ENCODE data around the gene PROSER2. TPM values are rescaled to one million over a fixed set of nuclear protein-coding genes. Genes with fewer than 3 reads are reported as not detected.

The PROSER2 gene
- total RNA-seq, 1 experiment from 2014 or later = 10.6 TPM

DNA sequence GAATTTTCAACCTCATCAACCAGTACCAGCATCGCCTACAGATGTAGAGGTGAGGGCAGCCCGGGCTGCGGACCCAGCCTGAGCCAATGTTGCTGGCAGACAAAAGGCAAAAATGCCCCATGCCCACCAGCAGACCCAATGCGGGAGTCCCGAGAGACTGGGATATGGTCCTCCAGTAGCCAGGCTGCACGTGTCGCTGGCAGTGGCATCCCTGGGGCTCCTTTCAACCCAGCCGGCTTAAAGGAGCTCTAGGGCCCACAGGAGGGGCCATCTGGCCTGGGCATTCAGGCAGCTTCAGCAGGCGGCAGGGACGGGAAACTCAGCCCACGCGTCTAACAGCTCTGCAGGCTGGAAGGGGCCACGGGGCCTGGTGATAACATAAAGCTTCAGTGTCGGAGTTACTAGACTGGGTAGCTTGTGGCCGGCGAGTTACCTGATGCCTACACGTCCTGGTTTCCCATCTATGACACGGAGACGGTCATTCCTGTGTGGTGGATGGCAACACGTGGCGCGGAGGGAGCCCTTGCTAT is 70.7 kb downstream of the PROSER2 start:
- Histone ChIP-seq H3K4ac (ENCODE audit: low read depth, low read length) (no peak overlapping the region), H4K8ac (replicated peaks; ENCODE audit: insufficient read length, low read depth, low read length) (no peak overlapping the region), H3K4me1 (ENCODE audit: insufficient read depth, low read length) (no peaks in the 10 kb centered on the region), H3T11ph (ENCODE audit: low read length) (no peak overlapping the region), H3K23ac (ENCODE audit: insufficient read length, low read depth, low read length) (no peak overlapping the region), H2BK20ac (ENCODE audit: low read depth, low read length, poor library complexity, severe bottlenecking) (no peak overlapping the region), H3K18ac (ENCODE audit: insufficient read length, low read depth, low read length) (no peak overlapping the region), H3K27me3 (ENCODE audit: insufficient read depth, low read length) (no peaks in the 10 kb centered on the region), H3K27ac (ENCODE audit: insufficient read length, low read depth, low read length) (no peak overlapping the region), H3K56ac (ENCODE audit: insufficient read length, low read depth, low read length) (no peak overlapping the region), H4K91ac (ENCODE audit: insufficient read length, low read depth, low read length) (no peak overlapping the region), H2BK120ac (ENCODE audit: low read depth, low read length, poor library complexity, severe bottlenecking) (no peak overlapping the region), H2BK15ac (ENCODE audit: low read depth, low read length) (no peak overlapping the region), H2BK12ac (ENCODE audit: insufficient read length, low read depth, low read length) (no peak overlapping the region), H2AK5ac (ENCODE audit: insufficient read length, low read length) (no peak overlapping the region), H2BK5ac (ENCODE audit: insufficient read length, low read length) (no peak overlapping the region), H4K20me1 (ENCODE audit: control insufficient read depth, insufficient read depth, insufficient read length) (no peaks in the 10 kb centered on the region), H3K9ac (ENCODE audit: extremely low read depth, insufficient read length, low read length) (no peak overlapping the region), H4K5ac (ENCODE audit: insufficient read length, low read depth, low read length) (no peak overlapping the region), H2AFZ (ENCODE audit: low read length) (no peak overlapping the region), H3K4me2 (ENCODE audit: insufficient read depth, insufficient read length, low read length) (no peak overlapping the region), H3K79me2 (ENCODE audit: insufficient read depth, low read length) (no peaks in the 10 kb centered on the region), H3K23me2 (ENCODE audit: insufficient read length, low read depth, low read length, poor library complexity, severe bottlenecking) (no peaks in the 10 kb centered on the region), H3K9me3 (ENCODE audit: control insufficient read depth, low read depth, low read length) (no peaks in the 10 kb centered on the region), H3K79me1 (ENCODE audit: insufficient read depth, low read depth, low read length, poor library complexity, severe bottlenecking) (no peaks in the 10 kb centered on the region), H3K14ac (ENCODE audit: insufficient read depth, low read length) (no peak overlapping the region)
- TF ChIP-seq, protein P1, sequence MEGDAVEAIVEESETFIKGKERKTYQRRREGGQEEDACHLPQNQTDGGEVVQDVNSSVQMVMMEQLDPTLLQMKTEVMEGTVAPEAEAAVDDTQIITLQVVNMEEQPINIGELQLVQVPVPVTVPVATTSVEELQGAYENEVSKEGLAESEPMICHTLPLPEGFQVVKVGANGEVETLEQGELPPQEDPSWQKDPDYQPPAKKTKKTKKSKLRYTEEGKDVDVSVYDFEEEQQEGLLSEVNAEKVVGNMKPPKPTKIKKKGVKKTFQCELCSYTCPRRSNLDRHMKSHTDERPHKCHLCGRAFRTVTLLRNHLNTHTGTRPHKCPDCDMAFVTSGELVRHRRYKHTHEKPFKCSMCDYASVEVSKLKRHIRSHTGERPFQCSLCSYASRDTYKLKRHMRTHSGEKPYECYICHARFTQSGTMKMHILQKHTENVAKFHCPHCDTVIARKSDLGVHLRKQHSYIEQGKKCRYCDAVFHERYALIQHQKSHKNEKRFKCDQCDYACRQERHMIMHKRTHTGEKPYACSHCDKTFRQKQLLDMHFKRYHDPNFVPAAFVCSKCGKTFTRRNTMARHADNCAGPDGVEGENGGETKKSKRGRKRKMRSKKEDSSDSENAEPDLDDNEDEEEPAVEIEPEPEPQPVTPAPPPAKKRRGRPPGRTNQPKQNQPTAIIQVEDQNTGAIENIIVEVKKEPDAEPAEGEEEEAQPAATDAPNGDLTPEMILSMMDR (conservative IDR thresholded peaks at IDR 0.05) = no peak
- Mint-ChIP-seq H3K36me3 (ENCODE audit: insufficient read depth in 1 of 3, low read depth in 3 of 3) (no peaks in the 10 kb centered on the region), H3K27ac (no peak overlapping the region), H3K9me3 (no peaks in the 10 kb centered on the region; a peak in 1 of 5 replicates), H3K4me1 (peaks cover 0 to 10% of the 10 kb centered on the region in 2 experiments), H3K27me3 (ENCODE audit: low read depth) (no peaks in the 10 kb centered on the region), H3K4me3 (no peak overlapping the region)
- peak; percentile 27 for DNase-seq
- WGBS (ENCODE audit: extremely low coverage, insufficient read length, low lambda C conversion rate) = no CpG with 5 or more reads among the region's 22 CpGs
